Measurements from ENCODE around the gene HOXB7. TPM values are rescaled to one million over a fixed set of nuclear protein-coding genes. Genes with fewer than 3 reads are reported as not detected.
A peak's percentile ranks its signal among the peaks of the same experiment; 100 is the strongest.

The HOXB7 gene
- total and polyA plus RNA-seq, 7 donors: 1.1 to 67.3 (median 6.6) TPM

DNA sequence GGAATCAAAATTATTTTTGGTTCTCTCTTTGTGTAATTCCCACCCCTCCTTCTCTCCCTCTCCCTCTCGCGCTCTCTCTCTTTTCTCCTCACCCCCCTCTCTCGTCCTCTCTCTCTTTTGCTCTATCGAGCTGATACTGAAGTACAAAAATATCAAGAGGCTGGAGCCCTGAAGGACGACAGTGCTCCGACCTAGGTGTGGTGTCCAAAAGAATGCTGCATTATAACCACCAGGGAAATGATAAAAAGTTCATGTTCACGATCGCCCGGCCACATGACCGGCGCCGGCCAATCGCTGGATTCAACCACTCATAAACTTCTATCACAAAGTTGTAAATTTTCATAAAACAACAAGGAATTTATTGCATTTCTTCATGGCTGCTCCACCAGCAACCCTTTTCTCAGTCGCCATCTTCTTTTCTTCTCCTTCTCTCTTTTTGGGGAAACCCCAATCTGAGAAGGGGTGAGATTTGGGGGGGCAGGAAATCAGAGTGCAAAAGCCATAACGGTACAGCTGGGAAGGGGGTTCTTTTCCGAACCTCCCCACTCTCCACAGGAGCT, 6.0 kb downstream of the HOXB7 start, which contains the start of gene HOXB6:
HOXB6 (minus strand) TSS at position 217 of the 560 bp plus-strand sequence. CDS start 6,836 bp downstream, outside the sequence.
- WGBS, 2 donors: 14 to 35% methylated on average over 16 of the region's 16 CpGs
- peaks cover 0 to 47% (median 34%) of the 10 kb centered on the region in 4 donors for H3K4me1 ChIP-seq
- H3K27ac ChIP-seq: peak within 1 kb of the TSS in 3 of 4 donors; percentile 62 to 99 (median 67)
- peak in 3 of 4 donors; percentile 44 to 73 (median 62) for TF ChIP-seq POLR2AphosphoS5 (IDR thresholded peaks at IDR 0.05)
- TF ChIP-seq EP300 (IDR thresholded peaks at IDR 0.05): no peak
- TF ChIP-seq, protein P1, sequence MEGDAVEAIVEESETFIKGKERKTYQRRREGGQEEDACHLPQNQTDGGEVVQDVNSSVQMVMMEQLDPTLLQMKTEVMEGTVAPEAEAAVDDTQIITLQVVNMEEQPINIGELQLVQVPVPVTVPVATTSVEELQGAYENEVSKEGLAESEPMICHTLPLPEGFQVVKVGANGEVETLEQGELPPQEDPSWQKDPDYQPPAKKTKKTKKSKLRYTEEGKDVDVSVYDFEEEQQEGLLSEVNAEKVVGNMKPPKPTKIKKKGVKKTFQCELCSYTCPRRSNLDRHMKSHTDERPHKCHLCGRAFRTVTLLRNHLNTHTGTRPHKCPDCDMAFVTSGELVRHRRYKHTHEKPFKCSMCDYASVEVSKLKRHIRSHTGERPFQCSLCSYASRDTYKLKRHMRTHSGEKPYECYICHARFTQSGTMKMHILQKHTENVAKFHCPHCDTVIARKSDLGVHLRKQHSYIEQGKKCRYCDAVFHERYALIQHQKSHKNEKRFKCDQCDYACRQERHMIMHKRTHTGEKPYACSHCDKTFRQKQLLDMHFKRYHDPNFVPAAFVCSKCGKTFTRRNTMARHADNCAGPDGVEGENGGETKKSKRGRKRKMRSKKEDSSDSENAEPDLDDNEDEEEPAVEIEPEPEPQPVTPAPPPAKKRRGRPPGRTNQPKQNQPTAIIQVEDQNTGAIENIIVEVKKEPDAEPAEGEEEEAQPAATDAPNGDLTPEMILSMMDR (IDR thresholded peaks at IDR 0.05): peak in 1 of 4 experiments; percentile 13
- peak in 1 of 2 donors; percentile 76 for TF ChIP-seq POLR2A (IDR thresholded peaks at IDR 0.05)
- peaks cover 0 to 34% (median 7%) of the 10 kb centered on the region in 4 donors for H3K36me3 ChIP-seq
- H3K9me3 ChIP-seq: no peaks in the 10 kb centered on the region
- peaks cover 0 to 14% (median 4%) of the 10 kb centered on the region in 3 donors for H3K27me3 ChIP-seq
- peak within 1 kb of the TSS; percentile 25 to 43 (median 38) for H3K4me3 ChIP-seq
- intact Hi-C loops (cut with DNase I): no loop called here
- DNase-seq: no peak

DNA sequence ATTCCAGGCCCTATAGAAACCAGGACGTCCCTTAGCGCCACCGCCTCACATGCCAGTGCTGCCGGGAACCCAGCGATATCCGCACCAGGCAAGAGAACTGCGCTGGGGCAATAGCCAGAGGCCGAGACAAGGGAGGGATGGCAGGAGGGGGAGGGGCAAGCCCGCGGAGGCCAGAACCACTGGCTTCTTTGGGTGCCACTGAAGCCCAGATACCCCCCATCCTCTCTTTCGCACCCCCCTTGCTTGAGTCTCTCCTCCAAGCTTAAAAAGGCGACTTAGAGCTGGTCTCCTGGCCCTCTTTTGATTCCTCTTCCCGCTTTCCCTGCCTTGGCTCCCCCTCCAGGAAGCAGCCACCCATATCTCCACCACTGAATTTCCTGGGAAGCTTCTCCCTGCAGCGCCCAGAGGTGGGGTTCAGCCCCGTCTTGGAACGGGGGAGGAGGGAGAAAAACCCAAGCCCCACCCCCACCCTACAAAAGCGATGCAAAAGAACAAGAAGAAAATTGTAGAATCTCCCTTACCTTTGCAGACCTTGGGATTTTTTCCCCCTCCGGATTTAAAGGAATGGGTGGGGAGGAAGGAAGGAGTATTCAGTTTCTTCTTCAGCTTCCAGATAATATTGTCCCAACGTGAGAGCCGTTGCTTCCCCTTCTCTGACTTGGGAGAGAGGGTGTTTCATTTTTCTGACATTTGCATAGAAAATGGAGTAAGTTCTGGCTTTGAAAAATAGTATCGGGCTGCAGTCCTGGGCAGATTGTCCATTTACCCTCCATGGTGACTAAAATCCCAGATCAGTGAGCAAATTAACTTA, 6.7 kb downstream of the HOXB7 start:
- Histone ChIP-seq H3K27ac (peak overlapping the region in 3 of 4 donors; percentile 62 to 99 (median 67)), H3K36me3 (peaks cover 0 to 34% (median 7%) of the 10 kb centered on the region in 4 donors), H3K4me3 (peak overlapping the region; percentile 25 to 43 (median 38)), H3K9me3 (no peaks in the 10 kb centered on the region), H3K4me1 (peaks cover 0 to 47% (median 34%) of the 10 kb centered on the region in 4 donors), H3K27me3 (peaks cover 0 to 7% (median 4%) of the 10 kb centered on the region in 3 donors)
- no peak for DNase-seq
- TF ChIP-seq EP300 (IDR thresholded peaks at IDR 0.05): no peak
- peak in 1 of 2 donors; percentile 8 for TF ChIP-seq POLR2A (IDR thresholded peaks at IDR 0.05)
- TF ChIP-seq POLR2AphosphoS5 (IDR thresholded peaks at IDR 0.05): peak in 1 of 4 donors; percentile 44
- TF ChIP-seq, protein P1 (IDR thresholded peaks at IDR 0.05): no peak
- intact Hi-C loops (cut with DNase I): no loop called here
- WGBS, 2 donors: 12 to 22% methylated on average over 21 of the region's 21 CpGs

DNA sequence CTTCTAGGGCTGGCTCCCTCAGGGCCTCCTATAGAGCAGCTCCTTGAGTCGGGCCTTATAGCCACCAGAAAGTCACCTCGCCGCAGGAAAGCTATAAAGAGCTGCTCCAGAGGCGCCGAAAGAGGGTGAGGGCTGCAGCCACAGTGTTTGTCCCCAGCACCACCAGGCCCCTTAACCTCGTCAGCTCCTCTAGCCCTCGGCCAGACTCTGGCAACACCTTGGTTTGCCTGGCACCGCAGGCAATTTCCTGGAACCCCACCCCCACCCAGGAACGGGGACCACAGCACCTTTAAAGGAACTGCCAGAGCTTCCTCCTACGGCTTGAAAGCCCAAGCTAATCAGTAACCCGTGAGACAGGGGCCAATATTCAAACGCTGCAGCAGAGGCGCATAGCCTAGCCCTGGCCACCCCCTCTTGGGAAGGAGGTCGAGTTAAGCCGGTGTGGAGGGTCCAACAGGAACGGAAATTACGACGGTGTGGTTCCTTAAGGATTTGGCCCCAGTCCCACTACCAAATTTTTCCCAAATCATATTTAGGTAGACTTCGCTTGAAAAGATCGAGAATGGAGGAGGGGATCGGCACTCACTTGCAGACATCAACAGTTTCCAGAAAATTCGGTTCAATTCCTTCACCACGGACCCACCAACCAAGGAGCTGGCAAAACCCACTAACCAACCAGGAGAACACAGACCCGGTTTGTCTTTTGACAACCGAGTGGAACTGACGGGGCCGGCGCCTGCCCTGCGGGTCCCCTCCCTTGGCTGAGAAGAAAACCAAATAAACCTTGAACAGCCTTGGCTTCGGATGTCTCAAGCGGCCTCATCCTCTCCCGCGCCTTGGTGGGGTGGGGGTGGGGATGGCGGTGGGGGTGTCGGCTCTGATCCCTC, 9.0 kb downstream of the HOXB7 start:
- WGBS, 2 donors: 13 to 35% methylated on average over 35 of the region's 35 CpGs
- TF ChIP-seq EP300 (IDR thresholded peaks at IDR 0.05) (no peak), POLR2A (IDR thresholded peaks at IDR 0.05) (peak in 1 of 2 donors; percentile 10)
- TF ChIP-seq, protein P1 (IDR thresholded peaks at IDR 0.05): no peak
- intact Hi-C loops (cut with DNase I): no loop called here
- peaks cover 0 to 27% (median 4%) of the 10 kb centered on the region in 4 donors for H3K36me3 ChIP-seq
- peaks cover 0 to 64% (median 55%) of the 10 kb centered on the region in 4 donors for H3K4me1 ChIP-seq
- no peak for DNase-seq
- peak overlapping the region in 2 of 4 donors; percentile 95 to 99 for H3K27ac ChIP-seq
- H3K9me3 ChIP-seq: no peaks in the 10 kb centered on the region
- peaks cover 0 to 4% (median 0%) of the 10 kb centered on the region in 3 donors for H3K27me3 ChIP-seq
- peak overlapping the region in 3 of 4 donors; percentile 18 to 43 (median 42) for H3K4me3 ChIP-seq

DNA sequence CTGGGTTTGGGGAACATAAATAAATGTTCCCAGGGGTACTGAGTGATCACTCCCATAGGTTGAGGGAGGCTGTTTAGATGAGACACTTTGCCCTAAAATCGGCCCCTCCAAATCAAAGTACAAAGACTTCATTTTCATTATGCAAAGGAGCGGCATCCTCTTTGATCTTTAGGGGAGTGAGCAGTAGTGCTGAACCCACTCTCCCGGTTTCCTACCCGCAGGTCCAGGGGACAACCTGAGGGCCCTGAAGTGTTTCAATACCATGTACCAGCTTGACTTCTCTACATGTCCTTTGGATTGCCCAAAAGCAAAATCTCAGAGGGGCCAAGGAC, 9.6 kb downstream of the HOXB7 start:
- peaks cover 0 to 70% (median 60%) of the 10 kb centered on the region in 4 donors for H3K4me1 ChIP-seq
- intact Hi-C loops (cut with DNase I): no loop called here
- no peak for DNase-seq
- no peak overlapping the region for H3K4me3 ChIP-seq
- H3K27me3 ChIP-seq: peaks cover 0 to 4% (median 0%) of the 10 kb centered on the region in 3 donors
- WGBS, 2 donors: 16 to 64% methylated on average over 4 of the region's 4 CpGs
- H3K9me3 ChIP-seq: no peaks in the 10 kb centered on the region
- peak overlapping the region in 2 of 4 donors; percentile 95 to 99 for H3K27ac ChIP-seq
- TF ChIP-seq POLR2AphosphoS5 (IDR thresholded peaks at IDR 0.05) (no peak), EP300 (IDR thresholded peaks at IDR 0.05) (no peak), POLR2A (IDR thresholded peaks at IDR 0.05) (no peak)
- TF ChIP-seq, protein P1 (IDR thresholded peaks at IDR 0.05): no peak
- peaks cover 0 to 21% (median under 1%) of the 10 kb centered on the region in 4 donors for H3K36me3 ChIP-seq

Measured in sigmoid colon (tissue), 7 donors.